PFSK-1 (cell line): ENCODE data around the gene PTPRK.

ENCODE experiments used
- POLR2AphosphoS5 ChIP-seq: IDR thresholded peaks from 2 replicates; pipeline ENCODE4 v1.6.1; 2012; ENCODE audit warnings: low read depth, mild to moderate bottlenecking, control low read depth, low read length, moderate library complexity
- REST ChIP-seq, 2 experiments: IDR thresholded peaks; 2 replicates each; pipeline versions ENCODE4 v1.6.1 to v1.8.0; 2011 to 2012; ENCODE audit warnings: low read depth in 2 of 2, low read length in 2 of 2, control low read depth in 1 of 2, inconsistent platforms in 1 of 2, mild to moderate bottlenecking in 1 of 2, moderate library complexity in 1 of 2; ENCODE audit not compliant: insufficient read depth in 1 of 2

GRCh38 chr6:127969701-127970100, 550.7 kb downstream of the PTPRK start:
- TF ChIP-seq REST (IDR thresholded peaks at IDR 0.05; ENCODE audit: insufficient read depth in 1 of 2, low read depth in 2 of 2, low read length in 2 of 2) (no peak), POLR2AphosphoS5 (no peak)
